Esophagus muscularis mucosa (tissue), 4 donors: ENCODE measurements around the gene ATP11A.

ENCODE experiments used
- EP300 ChIP-seq: sonication (generic); formaldehyde crosslinking; IDR thresholded peaks from one replicate; pipeline ENCODE4 v1.6.1; 2017; ENCODE audit warnings: antibody characterized with exemption
- POLR2A ChIP-seq: fragments of 450-650 bp; IDR thresholded peaks from one replicate; pipeline ENCODE4 v1.6.1; 2017; ENCODE audit warnings: antibody characterized with exemption, moderate library complexity, mild to moderate bottlenecking, low read depth
- POLR2AphosphoS5 ChIP-seq, 2 donors: sonication (generic); formaldehyde crosslinking; IDR thresholded peaks; one replicate each; pipeline ENCODE4 v1.6.1; 2017; ENCODE audit warnings: antibody characterized with exemption in 2 of 2
- TF ChIP-seq, protein P1 (sequence below), 3 experiments: fragments of 200-600 bp in 2 of 3; fragments of 450-650 bp in 1 of 3; sonication (generic) in 2 of 3; IDR thresholded peaks; one replicate each; pipeline ENCODE4 v1.5.1; 2017 to 2019; ENCODE audit warnings: antibody characterized with exemption in 3 of 3, mild to moderate bottlenecking in 2 of 3, moderate library complexity in 1 of 3

DNA sequence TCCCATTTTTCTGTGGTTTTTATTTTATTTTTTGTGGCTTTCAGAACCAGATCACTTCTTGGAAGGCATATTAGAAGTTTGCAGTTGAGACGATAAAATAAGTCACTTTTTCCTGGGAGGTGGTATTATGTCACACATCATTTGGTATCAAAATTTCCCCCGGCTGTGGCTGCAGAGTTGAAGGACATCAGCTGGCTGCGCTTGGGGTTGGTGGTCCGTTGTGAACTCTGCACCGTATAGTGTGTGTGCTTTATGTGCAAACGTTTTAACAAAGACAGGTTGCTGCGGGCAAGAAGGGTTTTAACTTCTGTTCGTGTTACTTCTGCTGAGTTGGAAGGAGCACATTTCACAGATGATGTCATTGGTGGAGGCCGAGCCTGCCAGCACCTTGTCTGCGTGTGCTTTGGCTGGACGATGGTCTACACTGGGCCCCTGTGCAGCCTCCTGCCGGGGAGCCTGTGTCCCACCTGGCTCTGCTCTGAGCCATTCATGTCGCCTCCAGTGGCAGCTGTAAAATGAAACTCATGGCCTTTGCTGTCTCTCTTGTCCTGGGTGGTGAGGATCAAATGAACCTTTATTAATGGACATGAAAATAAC, 9.6 kb downstream of the ATP11A start:
- TF ChIP-seq, protein P1, sequence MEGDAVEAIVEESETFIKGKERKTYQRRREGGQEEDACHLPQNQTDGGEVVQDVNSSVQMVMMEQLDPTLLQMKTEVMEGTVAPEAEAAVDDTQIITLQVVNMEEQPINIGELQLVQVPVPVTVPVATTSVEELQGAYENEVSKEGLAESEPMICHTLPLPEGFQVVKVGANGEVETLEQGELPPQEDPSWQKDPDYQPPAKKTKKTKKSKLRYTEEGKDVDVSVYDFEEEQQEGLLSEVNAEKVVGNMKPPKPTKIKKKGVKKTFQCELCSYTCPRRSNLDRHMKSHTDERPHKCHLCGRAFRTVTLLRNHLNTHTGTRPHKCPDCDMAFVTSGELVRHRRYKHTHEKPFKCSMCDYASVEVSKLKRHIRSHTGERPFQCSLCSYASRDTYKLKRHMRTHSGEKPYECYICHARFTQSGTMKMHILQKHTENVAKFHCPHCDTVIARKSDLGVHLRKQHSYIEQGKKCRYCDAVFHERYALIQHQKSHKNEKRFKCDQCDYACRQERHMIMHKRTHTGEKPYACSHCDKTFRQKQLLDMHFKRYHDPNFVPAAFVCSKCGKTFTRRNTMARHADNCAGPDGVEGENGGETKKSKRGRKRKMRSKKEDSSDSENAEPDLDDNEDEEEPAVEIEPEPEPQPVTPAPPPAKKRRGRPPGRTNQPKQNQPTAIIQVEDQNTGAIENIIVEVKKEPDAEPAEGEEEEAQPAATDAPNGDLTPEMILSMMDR (IDR thresholded peaks at IDR 0.05), result no peak
- TF ChIP-seq POLR2AphosphoS5 (IDR thresholded peaks at IDR 0.05) (no peak), EP300 (no peak), POLR2A (no peak)
